Loucy (cell line): ENCODE results near the gene PLEKHF1.
"Not testable (repeated sequence)": the region's sequence is repeated elsewhere in the genome, so short reads cannot be mapped to it uniquely, and the experiment has no call there.

Experiments
- H2AFZ ChIP-seq: fragments of 200-600 bp; sonication (generic); 2 replicates; pipeline ENCODE4 v1.6.0; 2016; ENCODE audit warnings: antibody characterized with exemption, mild to moderate bottlenecking, low read length, moderate library complexity
- H3F3A ChIP-seq: fragments of 200-600 bp; 2 replicates; pipeline ENCODE4 v1.6.0; 2016; ENCODE audit warnings: antibody characterized with exemption, low read depth, mild to moderate bottlenecking
- H3K27me3 ChIP-seq: fragments of 200-600 bp; sonication (generic); 2 replicates; pipeline ENCODE4 v1.6.1; 2014; ENCODE audit warnings: low read length, mild to moderate bottlenecking; ENCODE audit not compliant: insufficient read depth, poor library complexity, severe bottlenecking
- H3K36me3 ChIP-seq: fragments of 200-600 bp; sonication (generic); 2 replicates; pipeline ENCODE4 v1.6.1; 2016; ENCODE audit warnings: low read length; ENCODE audit not compliant: insufficient read depth
- H3K4me1 ChIP-seq: fragments of 200-600 bp; sonication (generic); 2 replicates; pipeline ENCODE4 v1.5.1; 2014; ENCODE audit warnings: low read length, mild to moderate bottlenecking; ENCODE audit not compliant: insufficient read depth, poor library complexity, severe bottlenecking
- H3K4me2 ChIP-seq: fragments of 200-600 bp; sonication (generic); 2 replicates; pipeline ENCODE4 v1.6.0; 2014; ENCODE audit warnings: antibody characterized with exemption, low read length, low read depth, mild to moderate bottlenecking; ENCODE audit not compliant: poor library complexity, severe bottlenecking
- H3K4me3 ChIP-seq: fragments of 200-600 bp; sonication (generic); 2 replicates; pipeline ENCODE4 v1.5.1; 2014; ENCODE audit warnings: low read length, mild to moderate bottlenecking, mixed read lengths; ENCODE audit not compliant: poor library complexity, severe bottlenecking
- H3K79me2 ChIP-seq: fragments of 200-600 bp; sonication (generic); 2 replicates; pipeline ENCODE4 v1.6.1; 2014; ENCODE audit warnings: low read length; ENCODE audit not compliant: insufficient read depth
- H3K9ac ChIP-seq: fragments of 200-600 bp; sonication (generic); 2 replicates; pipeline ENCODE4 v1.6.0; 2014; ENCODE audit warnings: mild to moderate bottlenecking, low read depth, low read length, moderate library complexity; ENCODE audit not compliant: poor library complexity, severe bottlenecking
- H3K9me2 ChIP-seq: fragments of 200-600 bp; sonication (generic); replicated peaks from 2 replicates; pipeline ENCODE4 v1.6.1; 2016; ENCODE audit warnings: low read depth, low read length, mixed read lengths
- H3K9me3 ChIP-seq: fragments of 200-600 bp; sonication (generic); 2 replicates; pipeline ENCODE4 v1.6.1; 2014; ENCODE audit warnings: mild to moderate bottlenecking, antibody characterized with exemption, low read length, low read depth; ENCODE audit not compliant: insufficient read depth
- H4K20me1 ChIP-seq: fragments of 200-600 bp; sonication (generic); 2 replicates; pipeline ENCODE4 v1.6.0; 2014; ENCODE audit warnings: antibody characterized with exemption, low read length, mild to moderate bottlenecking; ENCODE audit not compliant: insufficient read depth, poor library complexity, severe bottlenecking
- EZH2phosphoT487 ChIP-seq: fragments of 200-600 bp; IDR thresholded peaks from 2 replicates; pipeline ENCODE4 v1.6.1; 2018; ENCODE audit warnings: antibody characterized with exemption, mild to moderate bottlenecking, moderate library complexity, borderline replicate concordance
- TF ChIP-seq, protein P1 (sequence below): fragments of 200-600 bp; sonication (generic); conservative IDR thresholded peaks from 2 replicates; pipeline ENCODE4 v1.5.1; 2014; ENCODE audit warnings: mild to moderate bottlenecking, antibody characterized with exemption, low read length

Gene PLEKHF1

DNA sequence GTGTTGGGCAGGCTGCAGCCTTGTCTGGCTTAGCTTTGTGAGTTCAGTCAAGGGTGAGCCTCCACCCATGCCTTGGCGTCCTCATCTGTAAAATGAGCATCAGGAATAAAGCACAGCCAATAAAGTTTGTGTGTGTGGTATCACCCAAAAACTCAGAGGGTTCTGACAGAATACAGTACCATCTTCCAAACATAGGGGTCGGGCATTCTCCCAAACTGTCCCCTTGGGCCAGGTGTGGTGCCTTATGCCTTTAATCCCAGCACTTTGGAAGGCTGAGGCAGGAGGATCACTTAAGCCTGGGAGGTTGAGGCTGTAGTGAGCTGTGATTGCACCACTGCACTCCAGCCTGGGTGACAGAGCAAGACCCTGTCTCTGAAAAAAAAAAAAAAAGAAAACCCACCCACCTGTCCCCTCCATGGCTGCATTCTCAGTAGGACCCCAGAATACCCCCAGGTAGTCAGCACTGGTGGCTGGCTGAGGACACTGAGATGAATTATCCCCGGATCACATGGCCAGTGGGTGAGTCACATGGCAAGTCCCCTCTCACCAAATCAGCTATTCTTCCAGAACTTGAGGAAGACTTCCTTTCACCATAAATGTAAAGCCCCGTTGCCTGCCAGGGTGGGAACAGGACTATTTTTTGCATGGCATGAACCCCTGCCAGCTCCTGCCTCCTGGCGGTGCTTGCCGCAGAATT lies 40.6 kb upstream of the PLEKHF1 start:
- no peaks in the 10 kb centered on the region for H3K27me3 ChIP-seq
- H3F3A ChIP-seq, result no peaks in the 10 kb centered on the region
- no peaks in the 10 kb centered on the region for H3K79me2 ChIP-seq
- no peak overlapping the region for H3K9ac ChIP-seq
- no peak overlapping the region for H2AFZ ChIP-seq
- H3K4me2 ChIP-seq, result no peak overlapping the region
- peaks cover 22% of the 10 kb centered on the region for H3K4me1 ChIP-seq
- no peaks in the 10 kb centered on the region for H4K20me1 ChIP-seq
- H3K9me2 ChIP-seq, result no peaks in the 10 kb centered on the region
- H3K36me3 ChIP-seq, result no peaks in the 10 kb centered on the region
- TF ChIP-seq, protein P1, sequence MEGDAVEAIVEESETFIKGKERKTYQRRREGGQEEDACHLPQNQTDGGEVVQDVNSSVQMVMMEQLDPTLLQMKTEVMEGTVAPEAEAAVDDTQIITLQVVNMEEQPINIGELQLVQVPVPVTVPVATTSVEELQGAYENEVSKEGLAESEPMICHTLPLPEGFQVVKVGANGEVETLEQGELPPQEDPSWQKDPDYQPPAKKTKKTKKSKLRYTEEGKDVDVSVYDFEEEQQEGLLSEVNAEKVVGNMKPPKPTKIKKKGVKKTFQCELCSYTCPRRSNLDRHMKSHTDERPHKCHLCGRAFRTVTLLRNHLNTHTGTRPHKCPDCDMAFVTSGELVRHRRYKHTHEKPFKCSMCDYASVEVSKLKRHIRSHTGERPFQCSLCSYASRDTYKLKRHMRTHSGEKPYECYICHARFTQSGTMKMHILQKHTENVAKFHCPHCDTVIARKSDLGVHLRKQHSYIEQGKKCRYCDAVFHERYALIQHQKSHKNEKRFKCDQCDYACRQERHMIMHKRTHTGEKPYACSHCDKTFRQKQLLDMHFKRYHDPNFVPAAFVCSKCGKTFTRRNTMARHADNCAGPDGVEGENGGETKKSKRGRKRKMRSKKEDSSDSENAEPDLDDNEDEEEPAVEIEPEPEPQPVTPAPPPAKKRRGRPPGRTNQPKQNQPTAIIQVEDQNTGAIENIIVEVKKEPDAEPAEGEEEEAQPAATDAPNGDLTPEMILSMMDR, result no peak
- no peak for TF ChIP-seq EZH2phosphoT487
- no peak overlapping the region for H3K4me3 ChIP-seq
- no peaks in the 10 kb centered on the region for H3K9me3 ChIP-seq

DNA sequence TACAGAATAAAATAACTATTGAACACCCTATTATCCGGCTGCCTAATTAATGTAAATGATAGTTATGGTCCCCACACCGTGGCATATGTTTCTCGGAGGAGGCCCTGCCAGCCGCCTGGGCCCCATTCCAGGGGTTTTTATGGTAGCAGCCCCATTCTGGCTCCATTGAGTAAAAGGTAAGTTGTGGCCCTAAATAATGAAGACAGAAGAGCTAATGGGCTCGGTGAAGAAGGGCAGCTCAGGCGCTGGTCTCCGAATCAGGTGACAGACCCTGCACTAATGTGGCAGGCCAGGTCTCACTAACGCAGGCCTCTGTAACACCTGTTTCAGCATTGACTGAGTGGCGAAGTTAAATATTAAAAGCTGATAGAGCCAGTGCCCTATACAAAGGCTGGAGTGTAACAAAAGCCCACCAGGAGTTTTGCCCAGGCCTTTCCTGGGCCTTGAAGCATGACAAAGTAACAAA lies 40.0 kb upstream of the PLEKHF1 start:
- Histone ChIP-seq H3K36me3 (no peaks in the 10 kb centered on the region), H3K79me2 (no peaks in the 10 kb centered on the region), H3K4me1 (peaks cover 21% of the 10 kb centered on the region), H3K9me3 (no peaks in the 10 kb centered on the region), H3K9ac (no peak overlapping the region), H2AFZ (no peak overlapping the region), H3K4me2 (no peak overlapping the region), H3K27me3 (no peaks in the 10 kb centered on the region), H4K20me1 (no peaks in the 10 kb centered on the region), H3K9me2 (no peaks in the 10 kb centered on the region), H3K4me3 (no peak overlapping the region), H3F3A (no peaks in the 10 kb centered on the region)
- no peak for TF ChIP-seq EZH2phosphoT487
- TF ChIP-seq, protein P1, result no peak

DNA sequence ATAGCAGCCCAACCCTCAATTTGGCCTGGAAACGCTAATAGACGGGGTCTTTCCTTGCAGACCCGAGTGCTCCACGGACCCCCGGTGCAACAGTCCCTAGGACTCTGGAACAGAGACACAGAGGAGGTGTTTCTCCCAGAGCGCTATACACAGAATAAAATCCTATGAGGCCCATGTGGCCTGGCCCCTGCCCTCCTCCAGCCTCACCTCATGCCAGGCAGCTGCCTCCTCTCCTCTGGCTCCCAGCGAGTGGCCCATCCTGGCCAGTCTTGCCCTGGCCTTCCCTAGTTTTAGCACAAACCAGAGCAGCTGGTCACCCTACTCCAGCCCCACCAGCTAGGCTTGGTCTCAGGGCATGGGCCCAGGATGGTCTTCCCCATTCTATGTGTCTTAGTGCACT lies 38.9 kb upstream of the PLEKHF1 start:
- no peaks in the 10 kb centered on the region for H3K36me3 ChIP-seq
- no peaks in the 10 kb centered on the region for H3K27me3 ChIP-seq
- no peaks in the 10 kb centered on the region for H3F3A ChIP-seq
- H3K4me1 ChIP-seq, result peaks cover 9% of the 10 kb centered on the region
- TF ChIP-seq, protein P1, result no peak
- TF ChIP-seq EZH2phosphoT487, result no peak
- H2AFZ ChIP-seq, result no peak overlapping the region
- H3K9ac ChIP-seq, result no peak overlapping the region
- no peaks in the 10 kb centered on the region for H3K9me3 ChIP-seq
- no peak overlapping the region for H3K4me3 ChIP-seq
- H3K9me2 ChIP-seq, result no peaks in the 10 kb centered on the region
- no peak overlapping the region for H3K4me2 ChIP-seq
- H4K20me1 ChIP-seq, result no peaks in the 10 kb centered on the region
- no peaks in the 10 kb centered on the region for H3K79me2 ChIP-seq

DNA sequence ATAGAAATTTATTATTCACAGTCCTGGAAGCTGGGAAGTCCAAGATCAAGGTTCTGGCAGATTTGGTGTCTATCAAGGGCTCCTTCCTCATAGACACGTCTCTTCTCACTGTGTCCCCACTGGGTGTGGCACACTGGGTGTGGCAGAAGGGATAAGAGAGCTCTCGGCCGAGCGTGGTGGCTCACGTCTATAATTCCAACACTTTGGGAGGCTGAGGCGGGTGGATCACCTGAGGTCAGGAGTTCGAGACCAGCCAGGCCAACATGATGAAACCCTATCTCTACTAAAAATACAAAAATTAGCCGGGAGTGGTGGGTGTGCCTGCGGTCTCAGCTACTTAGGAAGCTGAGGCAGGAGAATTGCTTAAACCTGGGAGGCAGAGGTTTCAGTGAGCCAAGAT lies 38.4 kb upstream of the PLEKHF1 start:
- not testable (repeated sequence) for H2AFZ ChIP-seq, H3K27me3 ChIP-seq, H3F3A ChIP-seq, H4K20me1 ChIP-seq, H3K4me1 ChIP-seq, H3K79me2 ChIP-seq, H3K4me2 ChIP-seq, H3K9me2 ChIP-seq, H3K9ac ChIP-seq, H3K9me3 ChIP-seq, H3K4me3 ChIP-seq, H3K36me3 ChIP-seq
